Endothelial cell of umbilical vein (primary cell): ENCODE measurements around the gene PRTN3. TPM values are rescaled to one million over a fixed set of nuclear protein-coding genes. Genes with fewer than 3 reads are reported as not detected.
A peak's percentile ranks its signal among the peaks of the same experiment; 100 is the strongest.

Source experiments
- BruUV-seq: library from RNA; stranded (reverse); fragments of 400-500 nt; replicated peaks from 2 replicates; lab custom pipeline; 2021; lab: Mats Ljungman, UMichigan
- CTCF ChIA-PET: fragments of 300-600, 350-600 bp; sonication (Branson Sonifier 250); formaldehyde crosslinking; loops from one replicate; lab custom pipeline; 2021; ENCODE audit warnings: antibody characterized with exemption, inconsistent platforms; lab: Charles Lee
- POLR2A ChIA-PET: fragments of 300-600, 350-600 bp; sonication (Branson Sonifier 250); formaldehyde crosslinking; loops from one replicate; lab custom pipeline; 2021; ENCODE audit warnings: antibody characterized with exemption, inconsistent platforms; lab: Charles Lee
- DNase-seq: peaks from one replicate; pipeline ENCODE4 v3.0.0-alpha.2; 2011; ENCODE audit warnings: low read depth, low spot score
- FAIRE-seq: peaks from 2 replicates; lab custom pipeline; 2011; peaks lifted over from hg19 to GRCh38; lab: Jason Lieb, UNC
- H2AFZ ChIP-seq: 2 replicates; pipeline ENCODE4 v1.6.0; 2012; ENCODE audit warnings: low read depth, low read length, control low read depth, inconsistent platforms
- H3K27ac ChIP-seq: 2 replicates; pipeline ENCODE4 v1.5.1; 2011; ENCODE audit warnings: low read depth, mild to moderate bottlenecking, control low read depth, low read length, moderate library complexity; ENCODE audit not compliant: insufficient read depth
- H3K27me3 ChIP-seq, 2 experiments: 2 replicates each; pipeline versions ENCODE4 v1.6.0 to v1.6.1; 2011; ENCODE audit warnings: low read length in 2 of 2, mixed read lengths in 1 of 2; ENCODE audit not compliant: control insufficient read depth in 2 of 2, insufficient read depth in 2 of 2
- H3K36me3 ChIP-seq, 2 experiments: 2 replicates in 1 of 2; 3 replicates in 1 of 2; pipeline ENCODE4 v1.5.1; 2011; ENCODE audit warnings: low read length in 2 of 2, mild to moderate bottlenecking in 1 of 2, moderate library complexity in 1 of 2; ENCODE audit not compliant: control insufficient read depth in 2 of 2, insufficient read depth in 2 of 2; ENCODE audit errors: extremely low read depth in 1 of 2
- H3K4me1 ChIP-seq: 3 replicates; pipeline ENCODE4 v1.5.1; 2011; ENCODE audit warnings: mild to moderate bottlenecking, low read length; ENCODE audit not compliant: control insufficient read depth, insufficient read depth; ENCODE audit errors: extremely low read depth
- H3K4me2 ChIP-seq: 2 replicates; pipeline ENCODE4 v1.6.1; 2011; ENCODE audit warnings: low read length, control low read depth, mixed read lengths; ENCODE audit not compliant: insufficient read depth
- H3K4me3 ChIP-seq, 3 experiments: fragments of 200-600 bp in 1 of 3; sonication (generic), shearing (Covaris generic) in 1 of 3; replicated peaks in 1 of 3; 2 replicates each; pipeline ENCODE4 v1.5.1; 2011 to 2016; ENCODE audit warnings: control low read depth in 3 of 3, low read length in 3 of 3, mild to moderate bottlenecking in 2 of 3, inconsistent platforms in 1 of 3, low read depth in 1 of 3, moderate library complexity in 1 of 3; ENCODE audit not compliant: insufficient read depth in 1 of 3
- H3K79me2 ChIP-seq: 2 replicates; pipeline ENCODE4 v1.6.0; 2012; ENCODE audit warnings: low read length, inconsistent platforms; ENCODE audit not compliant: control insufficient read depth, insufficient read depth
- H3K9ac ChIP-seq: replicated peaks from 2 replicates; pipeline ENCODE3; 2011; ENCODE audit warnings: low read length, control low read depth; ENCODE audit not compliant: insufficient read depth; ENCODE audit errors: extremely low read depth
- H3K9me1 ChIP-seq: replicated peaks from 3 replicates; pipeline ENCODE4 v1.6.0; 2011; ENCODE audit warnings: mild to moderate bottlenecking, low read length; ENCODE audit not compliant: control insufficient read depth, insufficient read depth; ENCODE audit errors: extremely low read depth
- H3K9me3 ChIP-seq: replicated peaks from 2 replicates; pipeline ENCODE4 v1.5.1; 2012; ENCODE audit warnings: low read length, inconsistent platforms; ENCODE audit not compliant: control insufficient read depth, insufficient read depth
- H4K20me1 ChIP-seq: replicated peaks from 2 replicates; pipeline ENCODE3; 2011; ENCODE audit warnings: mild to moderate bottlenecking, low read length; ENCODE audit not compliant: control insufficient read depth, insufficient read depth; ENCODE audit errors: extremely low read depth
- EZH2 ChIP-seq: IDR thresholded peaks from 2 replicates; pipeline ENCODE4 v1.6.1; 2012; ENCODE audit warnings: borderline replicate concordance, low read depth, mild to moderate bottlenecking, moderate library complexity, low read length, inconsistent platforms; ENCODE audit not compliant: severe bottlenecking
- GATA2 ChIP-seq: IDR thresholded peaks from 2 replicates; pipeline ENCODE4 v1.7.0; 2011; ENCODE audit warnings: low read depth, mild to moderate bottlenecking, moderate library complexity, mixed read lengths, low read length; ENCODE audit not compliant: insufficient read length, insufficient read depth
- JUN ChIP-seq: IDR thresholded peaks from 2 replicates; pipeline ENCODE4 v1.6.1; 2011; ENCODE audit warnings: borderline replicate concordance, low read depth; ENCODE audit not compliant: insufficient read length, insufficient read depth
- MAX ChIP-seq: IDR thresholded peaks from 2 replicates; pipeline ENCODE4 v1.6.1; 2011; ENCODE audit not compliant: insufficient read depth, insufficient read length
- dilution Hi-C: fragments of 300-500 bp; cut with MboI; formaldehyde crosslinking; loops from one replicate; pipeline ENCODE4 v1.15.0; 2019; ENCODE audit warnings: low sequenced_read_pairs; ENCODE audit not compliant: extremely low pct_ligation_motif_present
- intact Hi-C: fragments of 100-400 bp; cut with micrococcal nuclease; formaldehyde crosslinking; loops from one replicate; pipeline ENCODE4 v1.10.0; 2022
- polyA plus RNA-seq, 4 experiments: library from polyadenylated mRNA; depleted of rRNA in 3 of 4; stranded (reverse) in 3 of 4; unstranded in 1 of 4; fragments of >200 nt; gene quantifications; 2 replicates each; pipeline versions ENCODE4 v1.2.1 to v1.2.3, GENCODE V29; 2011 to 2012; ENCODE audit warnings: missing spikeins in 1 of 4
- total RNA-seq: library from RNA; stranded (reverse); gene quantifications from 2 replicates; pipeline ENCODE4 v1.2.3, GENCODE V29; 2021

The PRTN3 gene
- total and polyA plus RNA-seq, 2 donors (not counting 3 experiments of a cell fraction or from before 2014, with no cell fraction given), result not detected

GRCh38 chr19:843836-844545, 3.2 kb downstream of the PRTN3 start:
- ChIA-PET POLR2A (no interaction called here), CTCF (no interaction called here)
- Histone ChIP-seq H3K27ac (no peak overlapping the region), H3K9ac (no peak overlapping the region), H2AFZ (no peak overlapping the region), H3K36me3 (no peaks in the 10 kb centered on the region), H3K4me1 (no peaks in the 10 kb centered on the region), H3K9me1 (no peaks in the 10 kb centered on the region), H4K20me1 (no peaks in the 10 kb centered on the region), H3K4me2 (no peak overlapping the region), H3K79me2 (no peaks in the 10 kb centered on the region), H3K4me3 (no peak overlapping the region), H3K9me3 (no peaks in the 10 kb centered on the region), H3K27me3 (peaks cover 0 to 6% of the 10 kb centered on the region in 2 experiments)
- no TSS peak for BruUV-seq
- intact Hi-C loops (no loop called here), dilution Hi-C loops (no loop called here)
- DNase-seq, result no peak
- FAIRE-seq, result no peak
- TF ChIP-seq MAX (no peak), EZH2 (peak; percentile 71)

- TF ChIP-seq JUN (no peak), GATA2 (no peak), EZH2 (no peak)
- H3K4me3 ChIP-seq, result no peak overlapping the region
- no TSS peak for BruUV-seq
- H3K79me2 ChIP-seq, result no peaks in the 10 kb centered on the region
- no peak overlapping the region for H2AFZ ChIP-seq
- H3K9me1 ChIP-seq, result no peaks in the 10 kb centered on the region
- H3K27me3 ChIP-seq, result peaks cover 0 to 6% of the 10 kb centered on the region in 2 experiments
- no peaks in the 10 kb centered on the region for H3K36me3 ChIP-seq
- no peak overlapping the region for H3K9ac ChIP-seq
- H3K9me3 ChIP-seq, result no peaks in the 10 kb centered on the region
- no peak overlapping the region for H3K27ac ChIP-seq
- H3K4me2 ChIP-seq, result no peak overlapping the region
- dilution Hi-C loops, result no loop called here
- CTCF ChIA-PET, result no interaction called here
- intact Hi-C loops, result no loop called here
- FAIRE-seq (no peak), DNase-seq (no peak)
- no peaks in the 10 kb centered on the region for H3K4me1 ChIP-seq
- H4K20me1 ChIP-seq, result no peaks in the 10 kb centered on the region
- POLR2A ChIA-PET, result no interaction called here
Measured at GRCh38 chr19:844546-844971, 3.8 kb downstream of the PRTN3 start.
